ENCODE data around the gene RAB12.
"Not testable (repeated sequence)": the region's sequence is repeated elsewhere in the genome, so short reads cannot be mapped to it uniquely, and the experiment has no call there.

Gene RAB12

DNA sequence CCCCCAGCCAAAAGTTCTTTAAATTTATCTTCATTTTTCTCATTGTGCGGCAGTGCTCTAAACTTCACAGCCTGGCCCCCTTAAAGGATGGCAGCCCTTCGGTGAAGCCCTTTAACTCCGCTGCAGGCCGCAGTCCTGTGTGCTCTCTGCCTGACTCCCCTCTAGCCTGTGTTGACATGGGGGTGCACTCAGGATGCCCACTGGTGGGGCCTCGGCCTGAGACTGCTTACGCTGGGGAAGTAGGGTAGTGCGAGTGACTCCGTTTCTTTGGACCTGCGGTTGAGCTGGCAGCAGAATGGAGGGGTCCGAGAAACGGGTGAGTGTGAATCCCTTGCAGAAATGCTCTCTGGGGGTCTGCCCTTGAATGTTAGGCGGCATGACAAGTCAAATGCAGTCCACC lies 5.6 kb downstream of the RAB12 start:
- no peak for DNase-seq

- DNase-seq = no peak
Measured at GRCh38 chr18:8615397-8616027, 6.3 kb downstream of the RAB12 start.

- DNase-seq = no peak
Measured at GRCh38 chr18:8616028-8616401, 6.8 kb downstream of the RAB12 start.

DNA sequence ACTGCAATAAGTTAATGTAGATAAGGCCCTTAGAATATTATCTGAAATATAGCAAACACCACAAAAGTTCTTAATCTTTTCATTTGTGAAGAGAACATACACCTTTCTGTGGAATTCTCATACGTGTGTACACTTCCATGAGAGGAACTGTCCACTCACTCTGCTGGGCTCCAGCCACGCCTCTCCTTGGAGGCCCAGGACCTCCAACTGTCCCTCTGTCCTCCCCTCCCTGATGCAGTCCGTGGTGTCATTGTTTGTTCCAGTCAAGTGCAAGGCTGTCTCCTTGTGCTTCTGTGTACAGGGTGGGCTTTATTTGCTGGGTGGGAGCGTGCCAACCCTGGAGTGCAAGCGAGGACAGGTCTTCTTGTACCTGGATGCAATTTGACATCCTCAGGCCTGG lies 8.7 kb downstream of the RAB12 start:
- no peak for DNase-seq

GRCh38 chr18:8619041-8619440 lies 9.8 kb downstream of the RAB12 start:
- DNase-seq = no peak

DNA sequence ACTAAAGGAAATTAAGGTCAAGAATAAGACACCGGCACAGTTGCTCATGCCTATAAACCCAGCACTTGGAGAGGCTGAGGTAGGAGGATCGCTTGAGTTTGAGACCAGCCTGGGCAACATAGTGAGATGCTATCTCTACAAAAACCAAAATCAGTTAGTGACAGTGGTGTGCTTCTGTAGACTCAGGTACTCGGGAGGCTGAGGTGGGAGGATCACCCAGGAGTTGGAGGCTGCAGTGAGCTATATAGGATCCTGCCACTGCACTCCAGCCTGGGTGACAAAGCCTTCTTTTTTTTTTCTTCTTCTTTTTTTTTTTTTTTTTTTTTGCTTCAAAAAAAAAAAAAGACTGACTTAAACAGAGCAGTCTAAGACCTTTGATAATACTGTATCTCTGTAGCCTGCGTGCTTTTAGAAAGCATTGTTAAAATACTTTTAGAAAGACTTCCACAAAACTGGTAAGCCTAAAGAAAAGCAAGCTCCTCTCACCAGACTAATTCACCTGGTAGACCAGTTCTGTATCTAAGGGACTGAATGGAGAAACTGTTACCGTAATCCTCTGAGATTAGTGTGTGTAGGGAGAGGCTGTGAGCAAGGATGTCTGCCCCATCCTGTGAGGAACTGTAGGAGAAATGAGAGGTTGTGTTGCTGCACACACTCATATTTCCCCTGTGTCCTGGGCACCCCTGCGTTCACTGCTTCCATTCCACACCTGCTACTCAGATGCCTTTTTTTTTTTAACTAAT lies 10.8 kb downstream of the RAB12 start:
- no peak for DNase-seq

GRCh38 chr18:8620845-8621244 lies 11.6 kb downstream of the RAB12 start:
- no peak for DNase-seq

GRCh38 chr18:8622625-8623024 lies 13.4 kb downstream of the RAB12 start:
- DNase-seq = not testable (repeated sequence)

DNA sequence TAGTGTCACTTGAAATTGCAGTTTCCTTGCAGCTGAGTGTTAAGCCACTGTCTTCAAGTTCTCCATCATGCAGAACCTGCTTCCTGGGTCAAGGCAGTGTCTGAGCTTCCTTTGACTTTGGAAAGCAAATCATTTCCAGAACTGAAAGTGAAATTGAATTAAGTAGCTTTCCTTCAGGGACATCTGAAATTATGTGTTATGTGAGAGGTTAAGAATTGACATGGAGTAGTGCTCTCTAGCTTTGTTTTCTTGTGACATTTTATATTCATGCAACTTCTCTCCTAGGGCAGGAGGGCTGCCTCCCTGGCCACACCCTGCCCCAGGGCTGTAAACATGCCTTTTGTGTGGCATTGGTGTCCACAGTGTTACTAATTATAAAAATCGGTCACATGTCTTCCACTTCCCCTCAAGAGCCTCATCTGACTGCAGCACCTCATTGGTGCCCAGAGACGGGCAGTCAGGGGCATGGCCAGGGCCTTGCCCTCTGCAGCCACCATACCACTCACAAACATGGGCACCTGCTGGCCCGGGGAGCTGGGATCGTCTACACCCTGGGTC lies 14.4 kb downstream of the RAB12 start:
- peak; percentile 20 for DNase-seq

- DNase-seq = no peak
Measured at GRCh38 chr18:8625461-8626092, 16.3 kb downstream of the RAB12 start.

GRCh38 chr18:8626414-8627106 lies 17.3 kb downstream of the RAB12 start:
- DNase-seq = no peak

DNA sequence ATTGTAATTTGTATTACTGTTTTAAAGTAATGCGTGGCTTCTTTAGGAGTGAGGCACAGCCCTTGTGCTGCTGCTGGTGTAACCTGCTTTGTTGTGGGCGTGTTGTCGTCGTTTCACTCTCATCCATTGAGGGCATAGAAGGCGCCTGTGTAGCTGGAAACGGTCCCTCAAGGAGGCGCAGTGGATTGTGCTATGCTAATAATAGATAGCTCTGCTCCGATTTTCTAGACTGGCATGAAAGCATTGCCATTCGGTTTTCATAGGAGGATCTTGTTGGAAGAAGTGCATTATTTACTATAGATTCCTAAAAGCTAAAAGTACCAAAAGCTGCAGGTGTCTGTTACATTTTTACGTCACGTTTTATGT lies 17.9 kb downstream of the RAB12 start:
- peak; percentile 25 for DNase-seq

GRCh38 chr18:8627540-8627939 lies 18.3 kb downstream of the RAB12 start:
- DNase-seq = no peak

DNA sequence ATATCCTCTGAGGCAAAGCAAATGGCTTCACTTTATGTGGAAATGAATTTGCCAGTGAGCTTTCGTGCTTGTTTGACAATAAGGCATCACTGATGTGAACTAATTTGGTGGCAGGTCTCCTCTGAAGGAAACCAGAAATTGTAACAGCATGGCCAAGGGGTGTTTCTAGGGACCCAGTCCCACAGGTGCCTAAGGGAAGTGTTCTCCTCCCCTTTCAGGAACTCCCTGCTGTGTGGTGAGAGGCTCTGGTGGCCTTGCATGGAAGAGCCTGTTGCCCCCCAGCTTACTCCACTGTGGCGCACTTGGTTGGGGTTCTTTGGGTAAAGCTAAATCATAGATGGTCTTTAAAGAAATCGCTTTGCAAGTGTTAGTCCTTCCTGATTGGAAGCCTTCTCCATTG lies 20.4 kb downstream of the RAB12 start:
- DNase-seq = no peak

GRCh38 chr18:8630546-8630945 lies 21.3 kb downstream of the RAB12 start:
- DNase-seq = no peak

GRCh38 chr18:8631265-8631664 lies 22.0 kb downstream of the RAB12 start:
- no peak for DNase-seq

GRCh38 chr18:8632386-8632785 lies 23.1 kb downstream of the RAB12 start:
- DNase-seq = no peak

- no peak for DNase-seq
Measured at GRCh38 chr18:8634508-8634907, 25.3 kb downstream of the RAB12 start.

DNA sequence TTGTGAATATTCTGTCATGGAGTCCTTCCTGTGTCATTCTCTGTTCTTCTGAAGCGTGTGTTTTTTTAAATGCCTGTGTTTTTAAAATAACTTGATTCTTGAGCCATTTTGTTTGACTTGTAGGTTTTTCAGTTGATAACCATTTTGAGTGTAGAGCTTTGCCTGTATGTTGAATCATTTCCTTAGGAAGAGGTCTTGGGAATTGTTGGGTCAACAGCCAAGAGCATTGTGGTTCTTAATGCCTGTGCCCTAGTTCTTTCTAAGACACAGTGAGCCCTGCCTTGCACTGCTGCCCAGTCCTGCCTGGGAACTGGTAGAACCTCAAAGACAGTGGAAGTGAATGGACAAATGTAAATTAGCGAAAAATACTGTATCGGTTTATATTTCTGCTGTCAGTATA lies 25.9 kb downstream of the RAB12 start:
- DNase-seq = no peak

GRCh38 chr18:8639762-8640161 lies 30.5 kb downstream of the RAB12 start:
- no peak for DNase-seq

DNA sequence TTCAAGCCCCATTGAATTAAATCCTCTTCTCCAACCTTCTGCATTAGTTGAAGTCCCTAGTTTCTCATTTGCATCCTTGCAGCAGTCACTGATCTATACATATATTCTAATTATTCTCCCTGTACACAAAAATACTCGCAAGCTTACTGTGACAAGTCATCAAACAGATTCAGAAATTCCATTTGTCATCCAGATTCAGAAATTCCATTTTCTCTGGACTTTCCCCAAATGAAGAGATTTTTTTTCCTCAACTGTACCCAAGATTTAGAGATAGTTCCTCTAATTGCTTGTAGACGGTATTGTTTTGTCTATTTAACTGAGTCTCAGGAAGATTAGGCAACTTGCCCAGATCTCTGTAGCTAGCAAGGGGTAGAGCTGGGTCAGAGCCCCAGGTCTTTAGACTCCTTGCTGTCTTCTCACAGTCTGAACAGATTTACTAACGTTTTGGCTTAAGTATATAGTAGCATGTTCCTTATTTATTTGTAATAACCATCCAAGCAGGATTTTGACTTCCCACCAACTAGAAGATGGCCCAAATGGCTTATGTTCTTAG lies 34.2 kb downstream of the RAB12 start:
- no peak for DNase-seq

DNA sequence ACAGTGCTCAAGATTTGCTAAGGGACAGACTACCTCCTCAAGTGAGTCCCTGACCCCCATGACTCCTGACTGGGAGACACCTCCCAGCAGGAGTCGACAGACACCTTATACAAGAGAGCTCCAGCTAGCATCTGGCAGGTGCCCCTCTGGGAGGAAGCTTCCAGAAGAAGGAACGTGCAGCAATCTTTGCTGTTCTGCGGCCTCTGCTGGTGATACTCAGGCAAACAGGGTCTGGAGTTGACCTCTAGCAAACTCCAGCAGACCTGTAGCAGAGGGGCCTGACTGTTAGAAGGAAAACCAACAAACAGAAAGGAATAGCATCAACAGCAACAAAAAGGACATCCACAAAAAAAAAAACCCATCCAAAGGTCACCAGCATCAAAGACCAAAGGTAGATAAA lies 38.1 kb downstream of the RAB12 start:
- DNase-seq = not testable (repeated sequence)
